Activated T-cell treated with anti-CD3 and anti-CD28 coated beads for 24 hours (primary cell): ENCODE data around the gene DLK1.

Experiments
- DNase-seq: peaks from one replicate; pipeline ENCODE4 v3.0.0-alpha.2; 2020; ENCODE audit warnings: low read depth

The DLK1 gene

DNA sequence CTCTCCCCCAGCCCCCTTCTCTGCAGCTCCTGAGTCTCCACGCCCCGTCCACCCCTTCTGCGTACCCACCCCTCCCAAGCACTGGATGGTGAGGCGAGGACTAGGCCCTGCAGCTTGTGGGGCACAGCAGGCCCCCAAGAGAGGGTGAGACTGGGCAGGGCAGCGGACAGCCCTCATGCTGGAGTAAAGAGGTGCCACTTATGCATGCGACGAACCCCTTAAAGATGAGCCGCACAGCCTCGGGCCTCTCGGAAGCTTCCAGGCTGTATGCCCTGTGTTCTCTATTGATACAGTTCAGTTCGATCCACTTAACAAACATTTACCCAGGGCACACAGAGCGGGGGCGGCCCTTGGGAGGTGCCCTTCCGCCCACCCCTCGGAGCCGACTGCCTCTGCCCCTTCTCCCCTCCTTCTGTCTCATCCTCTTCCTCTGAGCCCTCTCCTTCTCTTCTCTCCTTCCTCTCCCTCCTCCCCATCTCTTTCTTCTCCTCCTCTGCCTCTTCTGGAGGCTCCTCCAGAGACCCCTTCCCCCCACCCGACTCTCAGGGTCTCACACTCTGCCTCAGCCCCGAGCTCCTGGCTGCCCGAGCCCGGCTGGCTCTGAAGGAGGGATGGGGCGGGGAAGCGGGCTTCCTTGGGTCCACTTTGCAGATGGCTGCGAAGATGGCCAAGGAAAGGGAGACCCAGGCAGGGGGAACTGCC, 32.7 kb upstream of the DLK1 start:
- no peak for DNase-seq

DNA sequence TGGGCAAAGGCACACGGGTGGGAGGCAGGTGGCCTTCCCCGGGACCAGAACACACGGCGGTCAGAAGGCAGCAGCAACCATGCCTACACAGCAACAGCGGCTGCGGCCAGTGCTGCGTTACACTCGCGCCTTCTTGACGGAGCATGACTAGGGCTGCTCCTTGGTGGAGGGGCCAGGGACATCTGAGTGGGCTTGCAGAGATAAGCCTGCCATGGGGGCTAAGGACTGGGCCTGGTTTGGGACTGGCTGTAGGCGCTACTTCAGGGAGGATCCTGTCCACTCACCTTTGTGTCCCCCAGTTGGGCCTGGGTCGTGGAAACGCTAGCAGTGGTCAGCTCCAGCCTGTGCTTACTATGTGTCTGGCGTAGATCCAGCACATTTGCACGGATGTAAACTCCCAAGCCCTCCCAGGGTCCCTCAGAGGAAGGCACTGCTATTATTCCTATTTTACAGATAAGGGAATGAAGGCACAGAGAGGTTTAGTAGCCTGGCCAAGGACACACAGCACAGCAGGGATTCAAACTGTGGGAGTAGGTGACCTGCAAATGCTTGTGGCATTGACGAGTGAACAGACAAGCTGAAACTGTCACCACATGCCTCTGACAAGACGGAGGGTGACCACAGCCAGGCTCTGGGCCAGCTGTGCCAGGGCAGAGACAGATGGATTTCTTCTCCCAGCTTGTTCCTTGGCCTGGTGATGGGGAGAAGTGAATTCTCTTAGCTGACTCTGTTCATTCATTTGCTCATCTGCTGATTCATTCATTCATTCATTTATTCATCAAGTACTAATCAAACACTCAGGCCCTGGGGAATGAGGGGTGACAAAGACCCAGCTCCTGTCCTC, 31.9 kb upstream of the DLK1 start:
- no peak for DNase-seq

DNA sequence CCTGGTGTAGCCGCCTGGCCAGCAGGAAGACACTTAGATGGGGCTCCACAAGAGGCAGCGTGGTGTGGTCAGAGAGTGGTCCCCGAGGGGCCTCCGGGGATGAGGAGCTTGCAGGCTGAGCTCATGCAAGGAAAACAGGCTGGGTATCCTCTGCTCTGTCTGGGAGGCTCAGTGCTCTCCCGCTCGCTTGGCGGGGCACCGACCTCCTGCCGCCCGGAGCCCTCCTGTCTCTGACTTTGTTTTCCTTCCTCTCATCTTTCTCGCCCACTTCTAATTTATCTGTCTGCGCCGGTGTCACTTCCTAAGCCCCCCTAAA, 31.3 kb upstream of the DLK1 start:
- DNase-seq = no peak

DNA sequence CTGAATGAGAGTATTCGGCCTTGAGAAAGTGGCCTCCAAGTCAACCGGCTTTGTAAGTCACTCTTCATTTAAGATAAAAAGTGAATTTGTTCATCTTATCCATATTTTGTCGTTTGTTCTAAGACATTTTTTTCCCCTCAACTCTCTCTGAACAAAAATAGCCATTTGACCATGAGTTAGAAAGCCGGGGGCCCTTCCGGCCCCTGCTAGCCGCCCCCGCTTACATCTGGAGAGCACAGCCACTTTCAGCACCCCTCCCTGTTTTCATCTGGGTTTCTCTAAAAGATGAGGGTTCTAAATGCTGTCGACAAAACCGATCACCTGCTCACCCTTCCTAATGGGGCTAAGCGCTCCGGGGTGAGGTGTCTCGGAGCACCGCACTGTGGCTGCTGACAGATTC, 30.7 kb upstream of the DLK1 start:
- no peak for DNase-seq

DNA sequence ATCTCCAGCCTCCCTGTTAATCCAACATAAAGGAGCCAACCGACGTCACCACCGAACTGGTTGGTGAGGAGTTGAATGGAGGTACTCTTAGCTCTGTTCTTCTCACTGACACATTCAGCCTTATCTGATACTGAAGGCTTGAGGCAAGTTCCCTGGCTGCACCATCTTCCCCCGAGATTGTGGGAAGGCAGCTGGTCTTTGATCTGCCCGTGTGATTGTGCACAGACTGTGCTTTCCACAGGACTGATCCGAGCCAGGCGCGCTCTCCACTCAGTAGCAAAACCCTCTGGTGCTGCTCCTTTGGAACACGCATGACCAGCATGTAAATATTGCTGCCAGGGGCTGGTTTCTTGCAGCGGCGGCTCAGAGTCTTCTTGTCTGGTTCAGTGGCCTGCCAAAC, 30.1 kb upstream of the DLK1 start:
- DNase-seq = no peak

DNA sequence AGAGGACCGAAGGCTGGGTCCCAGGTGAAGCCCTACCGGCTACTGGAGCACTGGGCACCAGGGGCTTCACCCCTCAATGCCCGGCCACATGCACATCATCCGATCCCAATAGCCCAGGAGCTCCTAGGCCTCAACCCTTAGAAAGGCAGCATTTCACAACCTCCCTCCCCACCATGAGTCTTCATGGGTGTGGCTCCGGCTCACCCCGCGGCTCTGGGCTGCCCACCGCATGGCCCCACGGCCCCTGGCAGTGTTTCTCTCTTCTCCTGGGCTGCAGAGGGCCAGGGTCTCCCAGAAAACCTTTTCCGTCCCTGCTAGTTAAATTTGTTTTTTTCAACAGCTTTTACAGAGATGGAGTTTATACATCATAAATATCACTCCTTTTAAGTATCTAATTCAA, 28.6 kb upstream of the DLK1 start:
- DNase-seq = no peak

DNA sequence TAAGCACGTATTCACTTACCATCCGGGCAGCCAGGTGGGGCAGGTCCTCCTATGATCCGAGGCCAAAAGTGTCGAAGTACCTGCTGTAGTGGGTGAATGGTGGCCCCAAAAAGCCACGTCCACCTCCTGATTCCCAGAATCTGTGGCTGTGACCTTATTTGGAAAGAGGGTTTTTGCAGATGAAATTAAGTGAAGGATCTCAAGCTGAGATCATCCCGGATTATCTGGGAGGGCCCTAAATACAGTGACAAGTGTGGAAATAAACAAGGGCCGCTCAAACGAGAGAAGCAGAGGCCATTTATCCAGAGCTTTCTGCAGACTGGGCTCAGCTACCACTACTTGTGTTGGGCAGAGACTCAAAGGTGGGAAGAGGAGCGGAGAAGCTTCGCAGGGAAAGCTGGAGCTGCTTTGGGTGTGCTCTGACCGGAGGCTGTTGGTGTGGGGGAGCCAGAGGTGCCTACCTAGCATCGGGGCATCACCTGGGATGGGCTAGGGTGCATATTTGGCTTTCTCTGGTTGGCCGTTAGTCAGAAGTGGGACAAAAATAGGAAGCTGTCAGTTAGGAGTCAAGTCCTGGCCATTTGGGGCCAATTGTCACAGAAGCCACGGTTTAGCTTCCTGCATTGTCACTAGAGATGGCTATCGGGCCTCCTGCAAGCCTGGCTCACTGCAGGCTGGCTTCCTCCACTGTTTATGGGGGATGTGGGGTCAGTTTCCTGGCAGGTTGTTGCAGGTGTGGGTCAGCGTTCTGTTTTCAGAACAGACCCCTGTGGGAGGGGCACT, 27.8 kb upstream of the DLK1 start:
- DNase-seq = no peak

DNA sequence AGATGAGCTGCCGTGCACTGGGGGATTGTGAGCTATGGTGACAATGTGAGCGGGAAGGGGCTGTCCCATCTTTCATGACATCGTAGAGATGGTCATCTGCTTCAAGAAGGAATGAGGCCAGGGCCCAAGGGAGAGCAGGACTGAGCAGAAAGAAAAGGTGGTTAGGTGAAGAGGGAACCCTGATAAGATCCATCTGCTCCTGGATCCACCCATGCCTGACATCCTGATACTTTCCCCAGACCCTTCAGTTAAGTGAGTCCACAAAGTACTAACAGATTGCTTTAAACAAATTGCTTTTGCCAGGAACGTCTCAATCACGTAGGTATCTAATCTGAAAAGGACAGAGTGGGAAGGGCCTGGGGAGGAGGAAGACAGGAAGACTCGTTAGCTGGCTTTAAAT, 25.4 kb upstream of the DLK1 start:
- no peak for DNase-seq

DNA sequence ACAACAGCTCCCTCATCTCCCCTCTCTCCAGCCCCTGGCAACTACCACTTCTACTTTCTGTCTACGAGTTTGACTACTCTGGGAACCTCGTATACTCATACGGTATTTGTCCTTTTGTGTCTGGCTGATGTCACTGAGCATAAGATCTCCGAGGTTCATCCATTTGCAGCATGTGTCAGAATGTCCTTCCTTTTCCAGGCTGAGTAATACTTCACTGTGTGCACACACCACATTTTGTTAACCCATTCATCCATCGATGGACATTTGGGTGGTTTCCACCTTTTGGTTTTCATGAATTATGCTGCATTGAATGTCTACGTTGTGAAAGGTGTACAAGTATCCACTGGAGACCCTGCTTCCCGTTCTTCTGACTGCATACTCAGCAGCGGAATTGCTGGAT, 24.1 kb upstream of the DLK1 start:
- no peak for DNase-seq

DNA sequence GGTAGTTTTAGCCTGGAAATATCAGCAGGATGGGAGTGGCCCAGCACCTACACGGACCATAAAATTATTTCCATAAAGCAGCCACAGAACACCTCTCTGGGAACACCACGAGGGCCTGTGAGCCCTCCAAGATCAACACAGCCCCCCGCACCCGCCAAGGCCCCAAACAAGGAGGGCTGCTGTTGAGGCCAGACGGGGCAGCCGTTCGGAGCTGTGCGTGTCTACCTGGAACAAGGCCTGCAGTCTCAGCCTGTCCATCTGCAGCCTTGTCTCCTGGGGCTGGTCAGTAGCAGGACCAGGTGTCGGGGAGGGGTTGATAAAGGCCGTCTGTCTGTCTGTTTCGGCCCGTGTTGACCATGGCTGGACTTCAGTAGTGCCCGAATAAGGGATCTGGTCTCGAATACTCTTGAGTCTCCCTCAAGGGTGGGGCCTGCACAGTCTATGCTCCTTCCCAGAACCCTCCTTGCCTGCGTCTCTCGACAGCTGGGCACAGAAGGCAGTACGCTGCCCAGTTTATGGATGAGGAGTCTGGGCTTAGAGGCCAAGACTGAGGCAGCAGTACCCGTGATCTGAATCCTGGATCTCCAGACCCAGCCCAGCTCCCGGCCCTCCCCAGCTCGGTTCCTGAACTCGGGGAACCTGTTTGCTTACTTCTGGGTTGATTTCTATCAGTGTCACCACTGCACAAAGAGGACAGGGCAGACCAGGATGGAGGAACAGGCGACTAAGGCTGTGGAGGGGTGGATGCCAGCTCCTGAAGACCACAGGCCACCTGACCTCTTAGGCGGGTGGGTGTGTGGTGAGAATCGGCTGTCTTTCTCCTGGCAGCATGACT, 23.1 kb upstream of the DLK1 start:
- no peak for DNase-seq

DNA sequence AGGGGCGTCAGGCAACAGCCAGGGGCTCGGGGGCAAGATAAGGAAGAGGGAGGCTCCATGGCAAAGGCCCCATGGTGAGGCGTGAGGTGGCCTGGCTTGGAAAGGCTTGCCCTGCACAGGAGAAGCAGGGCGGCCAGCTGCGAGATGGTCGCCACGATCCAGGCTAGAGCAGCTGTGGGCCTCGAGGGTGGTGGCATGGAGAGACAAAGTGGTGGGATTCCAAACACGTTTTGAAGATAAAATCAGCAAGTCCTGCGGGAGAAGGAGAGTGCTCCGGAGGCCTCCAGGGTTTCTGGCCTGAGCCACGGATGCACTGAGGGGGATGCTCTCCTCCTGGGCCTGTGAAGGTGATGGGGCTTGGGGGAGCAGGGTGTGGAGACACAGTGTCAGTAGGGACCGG, 20.5 kb upstream of the DLK1 start:
- DNase-seq = no peak

DNA sequence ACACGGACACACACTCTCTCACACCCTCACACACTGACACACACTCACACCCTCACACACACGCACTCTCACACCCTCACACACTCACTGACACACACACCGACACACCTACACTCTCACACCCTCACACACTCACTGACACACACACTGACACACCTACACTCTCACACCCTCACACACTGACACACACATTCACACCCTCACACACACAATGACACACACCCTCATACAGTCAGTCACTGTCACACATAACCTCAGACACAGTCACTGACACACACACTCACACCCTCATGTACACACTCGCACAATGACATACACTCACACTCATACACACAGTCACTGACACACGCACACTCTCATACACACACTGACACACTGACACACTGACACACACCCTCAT, 19.8 kb upstream of the DLK1 start:
- DNase-seq = no peak

DNA sequence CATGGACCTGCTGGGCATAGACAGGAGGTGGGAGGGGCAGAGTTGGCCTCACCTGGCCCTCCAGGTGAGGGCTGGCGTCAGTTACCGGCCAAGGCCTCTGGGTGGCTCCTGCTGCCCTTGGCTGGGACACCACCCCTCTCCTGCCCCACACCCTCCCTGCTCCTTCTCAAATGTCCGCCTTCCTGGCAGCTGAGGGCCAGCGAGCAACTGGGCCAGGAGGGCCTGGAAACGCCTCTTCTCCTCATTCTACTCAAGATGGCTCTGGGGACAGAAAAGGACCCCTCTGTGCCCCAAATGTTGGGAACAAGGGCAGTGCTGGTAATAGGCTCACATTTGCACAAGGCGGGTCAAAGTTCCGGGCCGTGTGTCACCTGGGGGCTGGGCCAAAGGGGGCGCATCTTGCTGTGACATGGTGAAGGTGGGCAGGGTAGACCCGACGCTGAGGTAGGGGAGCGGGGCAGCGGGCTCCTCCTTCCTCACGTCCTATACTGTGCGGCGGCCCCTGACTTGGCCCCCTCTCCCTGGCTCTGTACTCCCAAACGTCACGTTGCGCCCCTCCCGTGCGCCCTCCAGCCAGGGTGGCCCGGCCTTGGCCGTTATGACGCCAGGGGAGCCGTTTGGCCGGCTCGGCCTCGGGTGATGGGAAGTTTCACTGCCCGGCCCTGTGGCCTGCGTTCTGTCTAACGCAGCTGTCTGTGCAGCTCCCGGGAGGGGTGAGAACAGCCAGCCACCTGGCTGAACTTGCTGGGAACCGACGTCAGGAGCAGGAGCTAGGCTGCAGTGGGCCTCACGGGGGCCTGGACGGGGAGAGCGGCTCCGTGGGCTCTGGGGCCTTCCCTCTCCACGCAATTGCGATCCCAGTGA, 18.0 kb upstream of the DLK1 start:
- DNase-seq = no peak

DNA sequence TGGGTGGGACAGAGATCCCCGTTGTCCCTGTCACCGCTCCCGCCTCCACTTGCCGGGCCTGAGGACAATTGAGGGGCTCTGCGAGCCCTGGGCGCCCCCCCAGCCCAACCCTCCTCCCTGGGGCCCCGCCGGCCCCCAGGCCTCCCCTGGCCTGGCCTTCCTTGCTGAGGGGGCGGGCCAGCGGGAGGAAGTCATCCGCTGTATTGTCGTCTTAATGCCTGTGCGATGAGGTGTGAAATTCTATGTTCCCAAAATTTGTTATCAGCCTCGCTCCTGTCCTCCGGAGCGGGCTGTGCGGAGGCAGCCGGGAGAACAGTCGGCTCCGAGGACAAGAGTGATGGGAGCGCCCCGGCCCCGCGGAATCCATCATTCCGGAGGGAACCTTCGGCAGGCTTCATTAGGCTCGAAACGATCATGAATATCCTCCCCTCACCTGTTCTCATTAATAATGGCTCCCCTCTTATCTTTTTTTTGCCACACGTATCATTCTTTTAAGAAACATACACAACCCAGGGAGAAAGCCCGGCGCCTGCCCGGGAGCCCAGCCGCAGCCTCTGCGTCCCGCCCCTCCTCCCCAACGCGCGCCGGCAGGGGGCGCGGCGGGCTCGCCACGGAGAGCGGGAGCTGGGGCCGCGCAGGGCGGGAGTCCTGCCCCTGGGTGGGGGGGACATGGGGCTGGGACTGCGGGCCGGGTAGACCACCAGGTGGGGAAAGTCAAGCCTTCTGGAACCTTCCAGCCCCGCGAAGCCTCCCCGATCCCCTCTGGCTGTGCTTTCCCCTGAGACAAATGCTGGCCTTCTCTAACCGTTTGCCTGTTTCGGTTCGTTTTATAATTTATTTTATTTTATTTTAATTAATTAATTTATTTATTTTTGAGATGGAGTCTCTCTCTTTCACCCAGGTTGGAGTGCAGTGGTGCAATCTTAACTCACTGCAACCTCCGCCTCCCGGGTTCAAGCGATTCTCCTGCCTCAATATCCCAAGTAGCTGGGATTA, 17.1 kb upstream of the DLK1 start:
- DNase-seq = no peak

DNA sequence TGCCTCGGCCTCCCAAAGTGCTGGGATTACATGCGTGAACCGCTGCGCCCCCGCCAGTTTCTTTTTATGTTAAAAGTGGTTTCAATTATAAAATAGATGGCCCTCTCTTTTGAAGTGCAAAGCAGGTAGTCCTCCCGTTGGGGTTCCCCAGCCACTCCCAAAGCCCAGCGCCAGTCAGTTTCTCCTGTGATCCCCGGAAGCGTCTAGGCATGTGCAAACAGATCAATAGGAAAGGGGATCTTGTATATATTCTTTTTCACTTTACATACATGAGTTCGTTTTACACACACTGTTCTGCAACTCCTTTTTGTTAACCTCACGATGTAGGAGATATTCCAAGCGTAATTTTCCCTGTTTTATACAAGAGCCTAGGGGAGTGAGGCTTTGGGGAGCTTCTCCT, 16.3 kb upstream of the DLK1 start:
- no peak for DNase-seq

DNA sequence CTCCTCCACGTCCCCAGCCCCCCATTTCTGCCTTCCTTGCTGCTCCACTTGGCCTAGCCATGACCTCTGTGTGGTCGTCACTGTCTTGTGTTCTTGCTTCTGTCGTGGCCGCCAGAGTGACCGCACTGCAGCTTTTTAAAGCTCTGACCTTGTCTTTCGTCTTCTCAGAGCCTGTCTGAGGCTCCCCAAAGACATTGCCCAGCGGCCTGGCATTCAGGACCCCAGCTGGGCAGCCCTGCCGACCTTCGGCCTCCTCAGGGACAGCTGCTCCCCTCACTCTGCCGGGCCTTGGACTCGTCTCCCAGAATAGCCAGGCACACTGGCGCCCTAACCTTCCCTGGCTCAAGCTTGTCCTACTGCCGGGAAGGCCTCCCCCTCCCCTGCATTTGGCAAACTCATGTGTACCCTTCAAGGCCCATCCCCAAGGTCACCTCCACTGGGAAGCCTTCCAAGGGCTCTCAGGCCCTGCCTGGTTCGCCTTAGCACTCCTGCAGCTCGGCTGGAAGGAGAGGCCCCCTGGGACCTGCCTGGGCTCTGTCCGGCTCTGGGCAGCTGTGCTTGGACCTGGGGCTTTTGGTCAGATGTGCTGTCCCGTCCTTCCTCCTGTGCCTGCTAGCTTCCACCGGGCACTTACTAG, 15.7 kb upstream of the DLK1 start:
- no peak for DNase-seq

DNA sequence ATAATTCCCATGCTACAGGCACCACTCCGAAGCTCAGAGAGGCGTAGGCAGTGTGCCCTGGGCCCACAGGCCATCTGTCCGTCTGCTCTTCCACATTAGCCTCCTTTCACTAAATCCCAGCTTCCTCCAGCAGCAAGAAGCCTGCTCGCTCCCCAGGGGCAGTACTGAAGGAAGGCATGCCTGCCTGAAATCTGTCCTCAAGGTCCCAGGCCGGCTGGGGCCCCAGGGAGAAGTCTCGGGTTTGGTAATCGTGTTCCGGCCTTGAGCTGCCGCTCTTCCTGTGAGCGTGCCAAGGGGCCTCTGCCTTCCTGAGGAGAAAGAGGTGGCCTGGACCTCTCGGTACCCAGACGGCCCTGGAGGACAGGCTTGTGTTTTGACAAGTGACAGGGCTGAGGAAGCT, 15.2 kb upstream of the DLK1 start:
- no peak for DNase-seq

DNA sequence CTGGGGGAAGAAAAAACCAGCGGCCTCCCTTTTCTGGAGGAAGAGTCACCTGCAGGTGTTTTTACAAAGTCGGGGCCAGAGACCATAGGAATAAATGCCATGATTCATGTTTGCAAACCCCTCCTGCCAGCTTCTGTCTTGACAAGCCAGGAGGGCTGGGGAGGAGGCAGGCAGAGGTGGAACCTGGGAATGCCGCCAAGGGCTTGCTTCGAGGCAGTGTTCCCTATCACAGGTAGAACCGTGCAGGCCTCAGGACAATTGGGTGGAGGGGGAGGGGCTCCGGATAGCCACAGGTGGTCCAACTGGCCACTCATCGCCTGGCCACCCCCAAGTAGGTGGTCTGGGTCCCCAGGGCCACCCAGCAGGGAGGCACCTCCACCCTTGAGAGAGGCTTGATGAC, 14.2 kb upstream of the DLK1 start:
- no peak for DNase-seq

DNA sequence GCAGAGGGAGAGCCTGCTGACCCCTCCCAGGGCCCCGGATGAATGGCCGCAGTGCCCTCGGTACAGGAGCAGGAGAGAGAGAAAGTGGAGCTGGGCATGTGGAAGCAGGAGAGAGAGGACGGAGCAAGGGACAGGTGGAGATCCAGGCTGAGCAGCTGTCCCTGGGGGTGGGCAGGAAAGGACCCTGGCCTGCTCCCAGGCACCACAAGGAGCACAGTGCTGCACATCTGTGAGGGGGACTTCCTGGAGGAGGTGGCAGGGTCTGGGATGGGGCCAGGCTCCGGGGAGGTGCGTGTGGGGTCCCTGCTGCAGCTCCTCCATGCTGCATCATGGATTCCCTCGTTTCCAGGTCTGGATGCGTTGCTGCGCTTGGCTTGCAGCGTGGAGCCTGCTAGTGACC, 13.0 kb upstream of the DLK1 start:
- no peak for DNase-seq
